Cardiac fibroblast (primary cell): ENCODE results near the gene VWCE.
A peak's percentile ranks its signal among the peaks of the same experiment; 100 is the strongest.

Source experiments
- DNase-seq, 2 donors: peaks; one replicate each; pipeline versions ENCODE4 v3.0.0 to v3.0.0-alpha.2; 2010; ENCODE audit warnings: low read depth in 2 of 2
- H3K4me3 ChIP-seq, 2 donors: replicated peaks in 1 of 2; 1 replicate in 1 of 2; 2 replicates in 1 of 2; pipeline ENCODE4 v1.5.1; 2011; ENCODE audit warnings: low read depth in 2 of 2, low read length in 2 of 2, mild to moderate bottlenecking in 2 of 2, moderate library complexity in 1 of 2
- CTCF ChIP-seq: IDR thresholded peaks from one replicate; pipeline ENCODE4 v1.5.1; 2011; ENCODE audit warnings: low read depth, mild to moderate bottlenecking, low read length, inconsistent platforms

The VWCE gene

DNA sequence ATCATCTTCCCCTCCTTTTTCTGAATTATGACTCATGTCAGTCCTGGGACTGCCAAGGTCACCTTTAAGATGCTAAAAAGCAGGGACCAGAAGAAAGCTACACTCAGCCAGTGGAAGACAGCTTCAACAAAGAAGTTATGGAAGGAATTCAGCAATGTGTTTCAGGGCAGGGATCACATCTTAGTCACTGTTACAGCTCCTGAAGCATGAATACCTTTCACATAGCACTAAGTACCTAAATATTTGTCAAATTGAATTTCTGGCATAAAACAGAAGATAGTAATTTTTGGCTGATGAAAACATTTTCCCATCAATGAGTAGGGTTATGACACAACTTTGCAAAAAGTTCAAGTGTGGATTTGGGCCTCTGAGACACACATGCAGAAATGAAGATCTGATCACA lies 32.6 kb upstream of the VWCE start:
- TF ChIP-seq CTCF: no peak
- DNase-seq: peak; percentile 18 to 52
- H3K4me3 ChIP-seq: no peak overlapping the region

DNA sequence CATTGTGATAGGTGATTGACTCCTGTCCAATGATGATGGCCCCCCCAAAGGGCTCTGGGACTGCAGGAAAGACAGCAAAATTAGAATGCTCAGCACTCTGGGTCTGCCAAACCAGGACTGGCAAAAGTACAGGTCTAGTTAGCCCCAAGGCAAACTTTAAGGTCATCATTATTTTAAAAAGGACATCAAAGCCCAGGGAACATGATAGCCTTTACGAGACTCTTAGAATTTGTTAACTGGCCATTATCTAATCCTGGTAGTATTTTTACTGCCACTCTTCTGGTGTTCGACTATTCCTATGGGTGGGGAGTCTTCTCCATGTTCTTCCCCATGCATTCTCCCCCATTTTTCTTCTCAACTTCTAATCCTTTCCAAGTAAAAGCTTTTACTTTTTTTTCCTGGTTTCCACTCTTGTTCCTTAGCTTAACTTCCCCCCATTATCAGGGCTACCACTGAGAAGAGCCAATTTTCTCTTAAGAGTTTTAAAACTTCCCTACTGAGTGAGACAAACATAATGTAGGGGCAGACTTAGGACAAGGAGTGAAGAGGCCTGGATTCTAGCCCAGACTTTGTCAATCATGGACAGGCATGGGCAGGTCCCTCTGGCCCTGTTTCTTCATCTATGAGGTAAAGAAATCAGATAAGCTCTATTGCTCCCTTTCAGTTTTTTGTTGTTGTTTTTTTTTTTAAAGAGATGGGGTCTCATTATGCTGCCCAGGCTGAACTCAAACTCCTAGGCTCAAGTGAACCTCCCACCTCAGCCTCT lies 30.7 kb upstream of the VWCE start:
- no peak overlapping the region for H3K4me3 ChIP-seq
- DNase-seq: peak in 1 of 2 donors; percentile 72
- no peak for TF ChIP-seq CTCF

GRCh38 chr11:61315260-61315659 lies 20.1 kb upstream of the VWCE start:
- TF ChIP-seq CTCF: no peak
- no peak overlapping the region for H3K4me3 ChIP-seq
- DNase-seq: no peak

DNA sequence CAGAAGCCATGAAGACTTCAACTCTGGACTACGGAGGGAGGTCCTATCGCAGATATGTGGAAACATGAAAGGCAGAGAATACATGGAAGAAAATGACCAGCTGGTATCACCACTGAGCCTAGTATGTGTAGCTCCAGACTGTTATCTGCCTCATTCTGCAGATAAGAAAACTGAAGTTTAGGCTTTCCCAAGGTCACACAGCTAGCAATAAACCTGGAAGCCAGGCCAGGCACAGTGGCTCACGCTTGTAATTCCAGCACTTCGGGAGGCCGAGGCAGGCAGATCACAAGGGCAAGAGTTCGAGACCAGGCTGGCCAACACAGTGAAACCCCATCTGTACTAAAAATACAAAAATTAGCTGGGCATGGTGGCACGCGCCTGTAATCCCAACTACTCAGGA lies 15.6 kb upstream of the VWCE start:
- DNase-seq: no peak
- H3K4me3 ChIP-seq: no peak overlapping the region
- TF ChIP-seq CTCF: no peak

DNA sequence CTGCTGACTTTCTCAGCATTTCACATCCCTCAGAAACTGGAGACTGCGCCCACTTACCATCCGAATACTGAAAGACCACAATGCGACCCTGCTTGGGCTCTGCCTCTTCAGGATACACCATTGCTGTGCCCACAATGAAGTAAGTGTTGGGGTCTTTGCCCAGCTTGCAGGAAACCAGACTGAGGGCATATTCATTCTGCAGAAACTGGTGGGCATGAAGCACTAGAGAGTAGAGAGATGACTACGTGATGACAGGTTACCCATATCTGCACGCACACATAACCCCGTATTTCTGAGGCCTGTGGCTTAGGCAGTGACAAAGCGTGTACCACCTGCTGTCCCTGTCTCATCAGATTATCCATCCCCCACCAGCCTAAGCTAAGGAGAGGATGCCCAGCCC lies 14.6 kb upstream of the VWCE start:
- no peak overlapping the region for H3K4me3 ChIP-seq
- DNase-seq: no peak
- TF ChIP-seq CTCF: no peak

DNA sequence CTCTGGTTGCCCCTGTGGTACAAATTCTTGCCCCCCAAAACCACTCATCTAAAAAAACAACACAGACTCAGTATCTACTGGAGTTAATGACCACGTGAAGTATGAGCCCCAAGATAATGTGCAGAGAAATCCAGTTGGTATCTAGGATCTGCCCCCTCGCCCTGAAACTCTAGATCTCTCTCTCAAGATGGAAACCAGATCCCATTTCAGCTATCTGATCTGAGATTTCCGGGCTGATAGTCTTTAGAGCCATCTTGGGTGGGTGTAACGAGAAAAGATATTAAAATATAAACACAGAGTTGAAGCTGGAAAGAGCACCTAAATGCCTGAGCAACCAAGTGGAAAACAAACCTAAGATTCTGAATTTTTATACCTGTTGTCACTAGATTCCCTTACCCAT lies 14.0 kb upstream of the VWCE start:
- H3K4me3 ChIP-seq: no peak overlapping the region
- DNase-seq: no peak
- TF ChIP-seq CTCF: no peak

DNA sequence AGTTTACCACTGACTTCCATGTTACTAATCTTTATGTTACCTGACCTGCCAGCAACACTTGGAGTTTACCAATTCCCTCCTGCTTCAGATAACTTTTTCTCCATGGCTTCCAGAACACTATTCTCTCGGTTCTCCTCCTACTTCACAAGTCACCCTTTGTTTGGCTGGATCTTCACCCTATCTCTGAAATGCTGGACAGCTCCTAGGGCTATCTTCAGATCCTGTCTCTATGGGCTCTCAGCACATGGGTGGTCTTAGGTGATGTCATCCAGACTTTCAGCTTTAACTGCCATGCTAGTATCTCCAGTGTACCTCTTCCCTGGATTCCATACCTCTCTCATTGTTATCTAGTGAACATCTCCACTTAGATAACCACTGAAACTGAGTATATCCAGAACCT lies 12.2 kb upstream of the VWCE start:
- TF ChIP-seq CTCF: no peak
- no peak overlapping the region for H3K4me3 ChIP-seq
- no peak for DNase-seq
